Osteoblast (primary cell): Measurements from ENCODE around the gene MOG. TPM values are rescaled to one million over a fixed set of nuclear protein-coding genes. Genes with fewer than 3 reads are reported as not detected.

Experiments used
- DNase-seq: peaks from one replicate; pipeline ENCODE4 v3.0.0; 2011; ENCODE audit warnings: low spot score, mixed read lengths; ENCODE audit not compliant: insufficient read length; ENCODE audit errors: missing footprints
- H2AFZ ChIP-seq: 2 replicates; pipeline ENCODE4 v1.6.0; 2011; ENCODE audit warnings: mild to moderate bottlenecking, low read length
- H3K27ac ChIP-seq: 2 replicates; pipeline ENCODE4 v1.5.1; 2011; ENCODE audit warnings: mild to moderate bottlenecking, low read depth, low read length, moderate library complexity
- H3K27me3 ChIP-seq: 2 replicates; pipeline ENCODE4 v1.6.0; 2012; ENCODE audit warnings: mild to moderate bottlenecking, control low read depth, inconsistent platforms, low read length, moderate library complexity; ENCODE audit not compliant: insufficient read depth
- H3K36me3 ChIP-seq: 2 replicates; pipeline ENCODE4 v1.5.1; 2011; ENCODE audit warnings: mild to moderate bottlenecking, low read length, control low read depth, moderate library complexity; ENCODE audit not compliant: insufficient read depth
- H3K4me1 ChIP-seq: 2 replicates; pipeline ENCODE4 v1.5.1; 2011; ENCODE audit warnings: mild to moderate bottlenecking, low read length, control low read depth, moderate library complexity; ENCODE audit not compliant: insufficient read depth
- H3K4me2 ChIP-seq: 2 replicates; pipeline ENCODE4 v1.6.0; 2011; ENCODE audit warnings: mild to moderate bottlenecking, low read length; ENCODE audit not compliant: insufficient read depth
- H3K4me3 ChIP-seq: fragments of 200-600 bp; sonication (generic); 3 replicates; pipeline ENCODE4 v1.5.1; 2012; ENCODE audit warnings: mild to moderate bottlenecking, low read length, inconsistent platforms; ENCODE audit not compliant: insufficient read depth
- H3K79me2 ChIP-seq: 2 replicates; pipeline ENCODE4 v1.6.0; 2012; ENCODE audit warnings: mild to moderate bottlenecking, low read length, control low read depth, inconsistent platforms; ENCODE audit not compliant: insufficient read depth
- H3K9me3 ChIP-seq: 2 replicates; pipeline ENCODE4 v1.5.1; 2011; ENCODE audit warnings: low read depth, low read length, control low read depth
- H4K20me1 ChIP-seq: 2 replicates; pipeline ENCODE4 v1.6.0; 2012; ENCODE audit warnings: mild to moderate bottlenecking, low read length, control low read depth; ENCODE audit not compliant: insufficient read depth
- CTCF ChIP-seq: IDR thresholded peaks from 2 replicates; pipeline ENCODE4 v1.5.1; 2011; ENCODE audit warnings: mild to moderate bottlenecking, low read depth, low read length, moderate library complexity; ENCODE audit errors: extremely low read depth
- total RNA-seq: library from RNA; depleted of rRNA; stranded (reverse); fragments of >200 nt; gene quantifications from 2 replicates; pipeline ENCODE4 v1.2.3, GENCODE V29; 2012

MOG gene
- total RNA-seq, 1 donor, result not detected

- TF ChIP-seq CTCF, result no peak
- Histone ChIP-seq H3K4me3 (no peak overlapping the region), H3K36me3 (no peaks in the 10 kb centered on the region), H3K79me2 (no peaks in the 10 kb centered on the region), H3K27me3 (no peaks in the 10 kb centered on the region), H3K4me1 (no peaks in the 10 kb centered on the region), H3K27ac (no peak overlapping the region), H2AFZ (no peak overlapping the region), H4K20me1 (no peaks in the 10 kb centered on the region), H3K9me3 (no peaks in the 10 kb centered on the region), H3K4me2 (no peak overlapping the region)
- no peak for DNase-seq
Observed at GRCh38 chr6:29673161-29673560, 16.3 kb downstream of the MOG start.

- Histone ChIP-seq H3K27ac (no peak overlapping the region), H3K79me2 (no peaks in the 10 kb centered on the region), H4K20me1 (no peaks in the 10 kb centered on the region), H3K36me3 (no peaks in the 10 kb centered on the region), H2AFZ (no peak overlapping the region), H3K4me1 (no peaks in the 10 kb centered on the region), H3K9me3 (no peaks in the 10 kb centered on the region), H3K4me3 (no peak overlapping the region), H3K27me3 (no peaks in the 10 kb centered on the region), H3K4me2 (no peak overlapping the region)
- no peak for TF ChIP-seq CTCF
- no peak for DNase-seq
Observed at GRCh38 chr6:29674008-29674407, 17.1 kb downstream of the MOG start.

GRCh38 chr6:29675561-29675960, 18.7 kb downstream of the MOG start:
- no peaks in the 10 kb centered on the region for H3K9me3 ChIP-seq
- TF ChIP-seq CTCF, result no peak
- no peaks in the 10 kb centered on the region for H4K20me1 ChIP-seq
- H3K27ac ChIP-seq, result no peak overlapping the region
- no peaks in the 10 kb centered on the region for H3K36me3 ChIP-seq
- H3K4me1 ChIP-seq, result no peaks in the 10 kb centered on the region
- no peaks in the 10 kb centered on the region for H3K79me2 ChIP-seq
- no peak overlapping the region for H2AFZ ChIP-seq
- no peak overlapping the region for H3K4me2 ChIP-seq
- H3K27me3 ChIP-seq, result no peaks in the 10 kb centered on the region
- no peak overlapping the region for H3K4me3 ChIP-seq
- DNase-seq, result no peak

GRCh38 chr6:29676981-29677601, 20.2 kb downstream of the MOG start:
- H4K20me1 ChIP-seq, result no peaks in the 10 kb centered on the region
- H3K79me2 ChIP-seq, result no peaks in the 10 kb centered on the region
- H3K27me3 ChIP-seq, result no peaks in the 10 kb centered on the region
- H2AFZ ChIP-seq, result no peak overlapping the region
- no peaks in the 10 kb centered on the region for H3K9me3 ChIP-seq
- H3K36me3 ChIP-seq, result no peaks in the 10 kb centered on the region
- H3K4me1 ChIP-seq, result no peaks in the 10 kb centered on the region
- no peak for TF ChIP-seq CTCF
- H3K4me2 ChIP-seq, result no peak overlapping the region
- H3K27ac ChIP-seq, result no peak overlapping the region
- no peak overlapping the region for H3K4me3 ChIP-seq
- no peak for DNase-seq
